Breast epithelium (tissue), 4 donors: ENCODE data around the gene HASPIN. TPM values are rescaled to one million over a fixed set of nuclear protein-coding genes. Genes with fewer than 3 reads are reported as not detected.

Experiments
- DNase-seq, 2 donors: peaks; one replicate each; pipeline ENCODE4 v3.0.0-alpha.2; 2019; ENCODE audit warnings: low spot score in 2 of 2
- H3K27ac ChIP-seq, 2 donors: fragments of 200-600 bp; sonication (generic) in 1 of 2; one replicate each; pipeline ENCODE4 v1.5.1; 2016 to 2019; ENCODE audit warnings: mild to moderate bottlenecking in 1 of 2
- H3K27me3 ChIP-seq, 2 donors: fragments of 200-600 bp; sonication (generic) in 1 of 2; one replicate each; pipeline versions ENCODE4 v1.5.1 to v1.6.0; 2017 to 2019; ENCODE audit warnings: control low read depth in 1 of 2, mild to moderate bottlenecking in 1 of 2
- H3K36me3 ChIP-seq: fragments of 200-600 bp; one replicate; pipeline ENCODE4 v1.5.1; 2019
- H3K4me1 ChIP-seq, 2 donors: fragments of 200-600 bp; sonication (generic); one replicate each; pipeline ENCODE4 v1.5.1; 2016 to 2019; ENCODE audit warnings: control low read depth in 1 of 2
- H3K4me3 ChIP-seq, 3 donors: fragments of 200-600 bp; sonication (generic); 1 replicate in 2 of 3; 2 replicates in 1 of 3; pipeline ENCODE4 v1.5.1; 2016 to 2019; ENCODE audit warnings: mild to moderate bottlenecking in 3 of 3, moderate library complexity in 2 of 3
- H3K9me3 ChIP-seq, 2 donors: fragments of 200-600 bp; sonication (generic) in 1 of 2; one replicate each; pipeline ENCODE4 v1.5.1; 2016 to 2019; ENCODE audit warnings: control low read depth in 1 of 2
- POLR2A ChIP-seq: fragments of 450-650 bp; IDR thresholded peaks from one replicate; pipeline ENCODE4 v1.6.1; 2016; ENCODE audit warnings: antibody characterized with exemption, mild to moderate bottlenecking, moderate library complexity
- POLR2AphosphoS5 ChIP-seq, 3 donors: sonication (generic); formaldehyde crosslinking; IDR thresholded peaks; one replicate each; pipeline ENCODE4 v1.6.1; 2017; ENCODE audit warnings: antibody characterized with exemption in 3 of 3
- intact Hi-C: fragments of 100-400 bp; cut with DNase I; formaldehyde crosslinking; loops from one replicate; pipeline ENCODE4 v1.15.1; 2023; ENCODE audit warnings: low total_unique reads
- total RNA-seq, 3 donors: library from RNA; depleted of rRNA; stranded (reverse); fragments of >200 nt; gene quantifications; one replicate each; pipeline ENCODE4 v1.1.0, GENCODE V29; 2016
- TF ChIP-seq, protein P1 (sequence below), 3 donors: fragments of 450-650 bp; IDR thresholded peaks; one replicate each; pipeline ENCODE4 v1.5.1; 2016 to 2017; ENCODE audit warnings: antibody characterized with exemption in 3 of 3, mild to moderate bottlenecking in 3 of 3, moderate library complexity in 3 of 3

Gene HASPIN
- total RNA-seq, 3 donors from 2014 or later = 0.29 to 0.48 (median 0.33) TPM

- intact Hi-C loops = no loop called here
- DNase-seq = no peak
- no peaks in the 10 kb centered on the region for H3K36me3 ChIP-seq
- TF ChIP-seq, protein P1, sequence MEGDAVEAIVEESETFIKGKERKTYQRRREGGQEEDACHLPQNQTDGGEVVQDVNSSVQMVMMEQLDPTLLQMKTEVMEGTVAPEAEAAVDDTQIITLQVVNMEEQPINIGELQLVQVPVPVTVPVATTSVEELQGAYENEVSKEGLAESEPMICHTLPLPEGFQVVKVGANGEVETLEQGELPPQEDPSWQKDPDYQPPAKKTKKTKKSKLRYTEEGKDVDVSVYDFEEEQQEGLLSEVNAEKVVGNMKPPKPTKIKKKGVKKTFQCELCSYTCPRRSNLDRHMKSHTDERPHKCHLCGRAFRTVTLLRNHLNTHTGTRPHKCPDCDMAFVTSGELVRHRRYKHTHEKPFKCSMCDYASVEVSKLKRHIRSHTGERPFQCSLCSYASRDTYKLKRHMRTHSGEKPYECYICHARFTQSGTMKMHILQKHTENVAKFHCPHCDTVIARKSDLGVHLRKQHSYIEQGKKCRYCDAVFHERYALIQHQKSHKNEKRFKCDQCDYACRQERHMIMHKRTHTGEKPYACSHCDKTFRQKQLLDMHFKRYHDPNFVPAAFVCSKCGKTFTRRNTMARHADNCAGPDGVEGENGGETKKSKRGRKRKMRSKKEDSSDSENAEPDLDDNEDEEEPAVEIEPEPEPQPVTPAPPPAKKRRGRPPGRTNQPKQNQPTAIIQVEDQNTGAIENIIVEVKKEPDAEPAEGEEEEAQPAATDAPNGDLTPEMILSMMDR (IDR thresholded peaks at IDR 0.05) = no peak
- TF ChIP-seq POLR2A (no peak), POLR2AphosphoS5 (IDR thresholded peaks at IDR 0.05) (no peak)
- peaks cover 8 to 68% of the 10 kb centered on the region in 2 donors for H3K27me3 ChIP-seq
- peaks cover 0 to 4% of the 10 kb centered on the region in 2 donors for H3K4me1 ChIP-seq
- no peak overlapping the region for H3K27ac ChIP-seq
- no peaks in the 10 kb centered on the region for H3K9me3 ChIP-seq
- H3K4me3 ChIP-seq = no peak overlapping the region
Measured at GRCh38 chr17:3691617-3692067, 32.1 kb upstream of the HASPIN start.

GRCh38 chr17:3692346-3692745 is 31.4 kb upstream of the HASPIN start:
- H3K36me3 ChIP-seq = no peaks in the 10 kb centered on the region
- H3K4me3 ChIP-seq = no peak overlapping the region
- intact Hi-C loops = no loop called here
- peaks cover 8 to 75% of the 10 kb centered on the region in 2 donors for H3K27me3 ChIP-seq
- no peaks in the 10 kb centered on the region for H3K9me3 ChIP-seq
- no peak for TF ChIP-seq POLR2AphosphoS5 (IDR thresholded peaks at IDR 0.05)
- TF ChIP-seq, protein P1 (IDR thresholded peaks at IDR 0.05) = no peak
- TF ChIP-seq POLR2A = no peak
- no peak for DNase-seq
- H3K4me1 ChIP-seq = peaks cover 0 to 4% of the 10 kb centered on the region in 2 donors
- H3K27ac ChIP-seq = no peak overlapping the region

- no peak for DNase-seq
- Histone ChIP-seq H3K4me3 (no peak overlapping the region), H3K9me3 (peaks cover 0 to 5% of the 10 kb centered on the region in 2 donors), H3K27me3 (peaks cover 8 to 75% of the 10 kb centered on the region in 2 donors), H3K27ac (no peak overlapping the region), H3K36me3 (no peaks in the 10 kb centered on the region), H3K4me1 (peaks cover 0 to 4% of the 10 kb centered on the region in 2 donors)
- TF ChIP-seq POLR2A (no peak), POLR2AphosphoS5 (IDR thresholded peaks at IDR 0.05) (no peak)
- TF ChIP-seq, protein P1 (IDR thresholded peaks at IDR 0.05) = no peak
- intact Hi-C loops = no loop called here
Measured at GRCh38 chr17:3693141-3693540, 30.6 kb upstream of the HASPIN start.

- Histone ChIP-seq H3K27ac (no peak overlapping the region), H3K27me3 (peaks cover 8 to 68% of the 10 kb centered on the region in 2 donors), H3K36me3 (no peaks in the 10 kb centered on the region), H3K4me3 (no peak overlapping the region), H3K4me1 (peaks cover 0 to 4% of the 10 kb centered on the region in 2 donors), H3K9me3 (peaks cover 0 to 10% of the 10 kb centered on the region in 2 donors)
- TF ChIP-seq POLR2A = no peak
- TF ChIP-seq, protein P1 (IDR thresholded peaks at IDR 0.05) = no peak
- no peak for TF ChIP-seq POLR2AphosphoS5 (IDR thresholded peaks at IDR 0.05)
- intact Hi-C loops = no loop called here
- no peak for DNase-seq
Measured at GRCh38 chr17:3693829-3694231, 29.9 kb upstream of the HASPIN start.

GRCh38 chr17:3695129-3695722 is 28.5 kb upstream of the HASPIN start:
- Histone ChIP-seq H3K27ac (no peak overlapping the region), H3K36me3 (no peaks in the 10 kb centered on the region), H3K9me3 (peaks cover 0 to 10% of the 10 kb centered on the region in 2 donors), H3K27me3 (peaks cover 8 to 64% of the 10 kb centered on the region in 2 donors), H3K4me1 (peaks cover 0 to 4% of the 10 kb centered on the region in 2 donors), H3K4me3 (peak overlapping the region; percentile 30 to 68 (median 49))
- no peak for DNase-seq
- intact Hi-C loops = no loop called here
- TF ChIP-seq POLR2A = no peak
- TF ChIP-seq POLR2AphosphoS5 (IDR thresholded peaks at IDR 0.05) = no peak
- TF ChIP-seq, protein P1 (IDR thresholded peaks at IDR 0.05) = no peak
